MM.1S (cell line): ENCODE data around the gene CELF2.

Source experiments
- DNase-seq: peaks from one replicate; pipeline ENCODE4 v3.0.0-alpha.2; 2015
- H2AFZ ChIP-seq: fragments of 300-600 bp; sonication (generic); 2 replicates; pipeline ENCODE4 v1.6.0; 2016; ENCODE audit warnings: antibody characterized with exemption, low read length
- H3F3A ChIP-seq: fragments of 300-600 bp; sonication (generic); 2 replicates; pipeline ENCODE4 v1.6.1; 2016; ENCODE audit warnings: mild to moderate bottlenecking, antibody characterized with exemption, low read length, moderate library complexity, mixed read lengths; ENCODE audit not compliant: insufficient read depth
- H3K27ac ChIP-seq: fragments of 300-600 bp; sonication (generic); 2 replicates; pipeline ENCODE4 v1.5.1; 2016; ENCODE audit warnings: mild to moderate bottlenecking, low read length
- H3K27me3 ChIP-seq: fragments of 300-600 bp; sonication (generic); replicated peaks from 2 replicates; pipeline ENCODE4 v1.6.0; 2016; ENCODE audit warnings: low read length; ENCODE audit not compliant: insufficient read depth
- H3K36me3 ChIP-seq: fragments of 300-600 bp; sonication (generic); replicated peaks from 2 replicates; pipeline ENCODE4 v1.6.1; 2016; ENCODE audit warnings: mild to moderate bottlenecking, low read length, mixed read lengths; ENCODE audit not compliant: insufficient read depth
- H3K4me1 ChIP-seq: fragments of 300-600 bp; sonication (generic); 2 replicates; pipeline ENCODE4 v1.6.1; 2016; ENCODE audit warnings: low read length, mixed read lengths
- H3K4me2 ChIP-seq: fragments of 300-600 bp; sonication (generic); 2 replicates; pipeline ENCODE4 v1.6.0; 2016; ENCODE audit warnings: low read depth, low read length
- H3K4me3 ChIP-seq: fragments of 300-600 bp; sonication (generic); 2 replicates; pipeline ENCODE4 v1.5.1; 2016; ENCODE audit warnings: low read length, mixed read lengths
- H3K79me2 ChIP-seq: fragments of 300-600 bp; sonication (generic); 2 replicates; pipeline ENCODE4 v1.6.1; 2016; ENCODE audit warnings: mixed run types, low read length, mixed read lengths
- H3K9ac ChIP-seq: fragments of 300-600 bp; sonication (generic); 2 replicates; pipeline ENCODE4 v1.6.1; 2016; ENCODE audit warnings: low read length, mixed read lengths
- H3K9me2 ChIP-seq: fragments of 300-600 bp; sonication (generic); replicated peaks from 2 replicates; pipeline ENCODE4 v1.6.1; 2016; ENCODE audit warnings: mild to moderate bottlenecking, low read length, mixed read lengths; ENCODE audit not compliant: insufficient read depth
- H3K9me3 ChIP-seq: fragments of 300-600 bp; sonication (generic); replicated peaks from 2 replicates; pipeline ENCODE4 v1.6.1; 2016; ENCODE audit warnings: mild to moderate bottlenecking, low read length, mixed read lengths; ENCODE audit not compliant: insufficient read depth
- H4K20me1 ChIP-seq: fragments of 300-600 bp; sonication (generic); 2 replicates; pipeline ENCODE4 v1.6.1; 2016; ENCODE audit warnings: mild to moderate bottlenecking, low read length, moderate library complexity, mixed read lengths; ENCODE audit not compliant: insufficient read depth
- EZH2 ChIP-seq: fragments of 300-600 bp; sonication (generic); optimal IDR thresholded peaks from 2 replicates; pipeline ENCODE3; 2017; ENCODE audit warnings: low read depth, mild to moderate bottlenecking, antibody characterized with exemption, low read length, mixed read lengths
- EZH2phosphoT487 ChIP-seq: fragments of 300-600 bp; sonication (generic); IDR thresholded peaks from 2 replicates; pipeline ENCODE4 v1.6.1; 2018; ENCODE audit warnings: antibody characterized with exemption, low read length
- TF ChIP-seq, protein P1 (sequence below): fragments of 300-600 bp; sonication (generic); IDR thresholded peaks from 2 replicates; pipeline ENCODE4 v1.5.1; 2016; ENCODE audit warnings: antibody characterized with exemption, low read length, mixed read lengths

Gene CELF2

DNA sequence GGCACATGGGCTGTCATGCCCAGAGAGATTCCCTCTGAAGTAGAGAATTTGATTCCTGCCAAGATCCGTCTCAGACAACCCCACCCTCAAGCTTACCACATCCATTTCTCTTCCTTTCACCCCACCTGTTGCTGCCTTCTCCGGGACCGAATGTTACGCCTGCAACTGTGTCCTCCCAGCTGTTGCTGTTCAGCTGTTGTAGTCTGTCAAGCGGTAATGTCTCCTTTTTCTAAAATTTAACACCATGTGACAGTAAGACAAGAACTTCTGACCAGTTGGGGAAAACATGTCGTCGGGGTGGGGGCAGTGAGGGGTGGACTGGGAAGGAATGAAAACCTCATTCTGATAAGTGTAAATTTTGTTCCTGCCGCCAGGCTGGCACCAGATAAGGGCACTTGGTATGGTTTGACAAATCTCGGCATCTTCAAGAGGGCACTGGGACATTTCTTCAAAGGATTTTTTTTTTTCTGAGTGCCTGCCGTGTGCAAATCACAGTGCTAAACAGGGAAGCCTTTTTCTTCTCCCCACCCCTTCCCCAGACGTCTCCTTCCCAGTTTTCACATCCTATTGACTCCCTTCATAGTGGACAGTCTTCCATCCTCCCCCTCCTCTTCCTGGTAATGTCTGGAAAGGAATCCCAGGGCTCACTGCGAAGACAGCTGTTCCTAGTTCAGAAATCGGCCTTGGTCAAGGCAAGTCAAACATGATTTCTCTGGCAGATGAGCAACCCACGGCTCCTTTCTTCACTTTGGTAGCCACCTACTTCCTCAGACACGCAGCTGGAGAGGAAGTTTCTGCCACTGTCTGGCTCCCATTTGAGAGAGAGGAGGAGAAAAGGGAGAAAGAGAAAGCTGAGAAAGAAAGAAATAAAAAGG lies 5.0 kb upstream of the CELF2 start:
- no peaks in the 10 kb centered on the region for H3K36me3 ChIP-seq
- no peak for DNase-seq
- H4K20me1 ChIP-seq = no peaks in the 10 kb centered on the region
- H3K27me3 ChIP-seq = no peaks in the 10 kb centered on the region
- no peaks in the 10 kb centered on the region for H3K79me2 ChIP-seq
- H3K9ac ChIP-seq = no peak overlapping the region
- H3K9me2 ChIP-seq = no peaks in the 10 kb centered on the region
- H2AFZ ChIP-seq = no peak overlapping the region
- no peak overlapping the region for H3K27ac ChIP-seq
- H3K9me3 ChIP-seq = no peaks in the 10 kb centered on the region
- H3F3A ChIP-seq = 0 out of 2 replicates have a peak, but pooled peaks cover 4% of the 10 kb centered on the region
- H3K4me3 ChIP-seq = no peak overlapping the region
- 0 out of 2 replicates have a peak, but pooled peaks cover 10% of the 10 kb centered on the region for H3K4me1 ChIP-seq
- no peak overlapping the region for H3K4me2 ChIP-seq
- TF ChIP-seq EZH2 (no peak), EZH2phosphoT487 (no peak)
- TF ChIP-seq, protein P1, sequence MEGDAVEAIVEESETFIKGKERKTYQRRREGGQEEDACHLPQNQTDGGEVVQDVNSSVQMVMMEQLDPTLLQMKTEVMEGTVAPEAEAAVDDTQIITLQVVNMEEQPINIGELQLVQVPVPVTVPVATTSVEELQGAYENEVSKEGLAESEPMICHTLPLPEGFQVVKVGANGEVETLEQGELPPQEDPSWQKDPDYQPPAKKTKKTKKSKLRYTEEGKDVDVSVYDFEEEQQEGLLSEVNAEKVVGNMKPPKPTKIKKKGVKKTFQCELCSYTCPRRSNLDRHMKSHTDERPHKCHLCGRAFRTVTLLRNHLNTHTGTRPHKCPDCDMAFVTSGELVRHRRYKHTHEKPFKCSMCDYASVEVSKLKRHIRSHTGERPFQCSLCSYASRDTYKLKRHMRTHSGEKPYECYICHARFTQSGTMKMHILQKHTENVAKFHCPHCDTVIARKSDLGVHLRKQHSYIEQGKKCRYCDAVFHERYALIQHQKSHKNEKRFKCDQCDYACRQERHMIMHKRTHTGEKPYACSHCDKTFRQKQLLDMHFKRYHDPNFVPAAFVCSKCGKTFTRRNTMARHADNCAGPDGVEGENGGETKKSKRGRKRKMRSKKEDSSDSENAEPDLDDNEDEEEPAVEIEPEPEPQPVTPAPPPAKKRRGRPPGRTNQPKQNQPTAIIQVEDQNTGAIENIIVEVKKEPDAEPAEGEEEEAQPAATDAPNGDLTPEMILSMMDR = no peak

DNA sequence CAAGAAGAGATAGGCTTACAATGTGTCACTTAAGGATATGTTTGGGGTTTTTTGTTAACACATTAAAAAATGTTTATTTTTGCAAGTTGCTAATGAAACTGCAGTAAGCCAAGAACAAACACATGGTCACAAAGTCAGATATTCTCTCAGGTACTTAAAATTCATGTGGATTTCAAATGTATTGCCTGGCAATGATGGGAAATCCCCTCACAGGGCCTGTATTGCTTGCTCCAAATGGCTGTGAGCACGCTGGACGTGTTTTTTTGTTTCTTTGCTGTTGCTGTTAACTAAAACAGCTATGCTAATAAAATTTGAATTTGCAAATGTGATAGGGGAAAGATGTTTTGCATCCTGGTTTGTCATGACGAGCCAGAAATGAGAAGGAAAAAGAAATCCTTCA lies 3.8 kb upstream of the CELF2 start:
- Histone ChIP-seq H4K20me1 (no peaks in the 10 kb centered on the region), H3K79me2 (peaks cover 8% of the 10 kb centered on the region), H3K36me3 (no peaks in the 10 kb centered on the region), H3K9ac (no peak overlapping the region), H3F3A (0 out of 2 replicates have a peak, but pooled peaks cover 4% of the 10 kb centered on the region), H3K4me3 (no peak overlapping the region), H3K27ac (no peak overlapping the region), H3K27me3 (no peaks in the 10 kb centered on the region), H3K9me3 (no peaks in the 10 kb centered on the region), H3K9me2 (no peaks in the 10 kb centered on the region), H2AFZ (no peak overlapping the region), H3K4me1 (0 out of 2 replicates have a peak, but pooled peaks cover 10% of the 10 kb centered on the region), H3K4me2 (no peak overlapping the region)
- TF ChIP-seq, protein P1 = no peak
- TF ChIP-seq EZH2 = no peak
- TF ChIP-seq EZH2phosphoT487 = no peak
- no peak for DNase-seq

DNA sequence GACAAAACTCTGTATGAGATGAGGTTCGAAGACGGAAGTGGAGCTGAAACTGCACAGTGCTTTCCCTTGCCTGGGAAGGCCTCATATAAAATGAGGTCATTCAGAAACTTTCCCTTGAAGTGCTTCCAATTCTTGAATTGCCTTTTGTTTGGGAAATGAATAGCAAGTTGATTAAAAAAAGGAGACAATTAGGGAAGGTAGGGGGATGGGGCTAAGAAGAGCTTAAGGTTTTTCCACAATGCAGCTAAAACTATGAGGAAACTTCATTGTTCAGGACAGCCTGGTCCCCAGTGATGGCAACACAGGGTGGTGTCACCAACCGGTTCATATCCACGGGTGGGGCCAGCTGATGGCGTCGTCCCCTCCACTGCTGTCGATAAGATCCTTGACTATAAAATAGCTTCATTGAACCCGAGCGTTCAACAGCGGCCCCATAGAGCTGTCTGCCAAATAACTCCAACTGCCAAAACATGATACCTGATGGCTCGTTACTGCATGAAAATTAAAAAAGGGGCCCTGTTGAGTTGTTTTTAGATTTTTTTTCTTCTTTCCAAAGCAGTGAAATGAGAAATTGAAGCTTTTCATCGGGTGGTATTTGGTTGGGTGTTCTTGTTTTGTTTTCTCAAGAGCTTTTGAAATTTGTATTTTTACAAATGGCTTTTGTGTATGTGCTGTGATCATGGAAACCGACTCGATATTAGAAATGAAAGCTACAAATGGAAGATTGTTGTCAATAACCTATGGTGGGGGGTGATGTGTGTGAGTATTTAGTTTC lies 2.8 kb upstream of the CELF2 start:
- TF ChIP-seq EZH2 = no peak
- TF ChIP-seq, protein P1 = no peak
- no peak for TF ChIP-seq EZH2phosphoT487
- Histone ChIP-seq H3K79me2 (peaks cover 18% of the 10 kb centered on the region), H3K4me3 (no peak overlapping the region), H3K27ac (no peak overlapping the region), H3K27me3 (no peaks in the 10 kb centered on the region), H3K9me2 (no peaks in the 10 kb centered on the region), H3K9ac (no peak overlapping the region), H3F3A (0 out of 2 replicates have a peak, but pooled peaks cover 4% of the 10 kb centered on the region), H4K20me1 (no peaks in the 10 kb centered on the region), H3K9me3 (no peaks in the 10 kb centered on the region), H2AFZ (no peak overlapping the region), H3K4me1 (0 out of 2 replicates have a peak, but pooled peaks cover 14% of the 10 kb centered on the region), H3K4me2 (no peak overlapping the region), H3K36me3 (no peaks in the 10 kb centered on the region)
- DNase-seq = no peak
